Activated CD4-positive, alpha-beta T cell treated with anti-CD3 and anti-CD28 coated beads for 24 hours (primary cell): Measurements from ENCODE around the gene UBE2G2.
A peak's percentile ranks its signal among the peaks of the same experiment; 100 is the strongest.
"Not testable (repeated sequence)": the region's sequence is repeated elsewhere in the genome, so short reads cannot be mapped to it uniquely, and the experiment has no call there.

Source experiments
- DNase-seq, 2 donors: peaks; one replicate each; pipeline ENCODE4 v3.0.0-alpha.2; 2020; ENCODE audit warnings: low read depth in 2 of 2

UBE2G2 gene

DNA sequence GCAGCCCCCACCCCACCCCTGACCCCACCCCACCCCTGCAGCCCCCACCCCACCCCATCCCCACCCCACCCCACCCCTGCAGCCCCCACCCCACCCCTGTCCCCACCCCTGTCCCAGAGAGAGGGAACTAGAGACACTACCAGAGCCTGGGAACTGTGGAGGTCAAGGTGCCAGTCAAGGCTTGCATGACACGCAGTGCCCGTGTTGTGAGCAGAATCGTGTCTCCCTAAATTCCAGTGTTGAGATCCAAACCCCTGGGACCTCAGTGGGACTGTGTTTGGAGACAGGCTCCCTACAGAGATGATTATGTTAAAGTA lies 34.7 kb upstream of the UBE2G2 start:
- no peak for DNase-seq

DNA sequence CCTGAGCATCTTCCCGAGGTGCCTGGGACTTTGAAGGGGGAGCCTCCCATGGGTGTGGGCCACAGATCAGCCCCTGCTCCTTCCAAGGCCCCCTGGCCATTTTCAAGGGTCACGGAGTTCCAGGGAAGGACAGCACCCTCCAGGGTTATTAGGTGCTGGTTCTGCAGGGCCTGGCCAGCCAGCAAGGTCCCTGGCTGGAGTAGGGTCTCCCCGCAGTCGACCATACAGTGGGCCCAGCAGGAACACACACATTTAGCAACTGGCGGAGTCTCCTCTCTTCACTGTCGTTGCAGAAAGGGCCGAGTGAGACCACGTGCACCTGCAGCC lies 34.0 kb upstream of the UBE2G2 start:
- DNase-seq: no peak

DNA sequence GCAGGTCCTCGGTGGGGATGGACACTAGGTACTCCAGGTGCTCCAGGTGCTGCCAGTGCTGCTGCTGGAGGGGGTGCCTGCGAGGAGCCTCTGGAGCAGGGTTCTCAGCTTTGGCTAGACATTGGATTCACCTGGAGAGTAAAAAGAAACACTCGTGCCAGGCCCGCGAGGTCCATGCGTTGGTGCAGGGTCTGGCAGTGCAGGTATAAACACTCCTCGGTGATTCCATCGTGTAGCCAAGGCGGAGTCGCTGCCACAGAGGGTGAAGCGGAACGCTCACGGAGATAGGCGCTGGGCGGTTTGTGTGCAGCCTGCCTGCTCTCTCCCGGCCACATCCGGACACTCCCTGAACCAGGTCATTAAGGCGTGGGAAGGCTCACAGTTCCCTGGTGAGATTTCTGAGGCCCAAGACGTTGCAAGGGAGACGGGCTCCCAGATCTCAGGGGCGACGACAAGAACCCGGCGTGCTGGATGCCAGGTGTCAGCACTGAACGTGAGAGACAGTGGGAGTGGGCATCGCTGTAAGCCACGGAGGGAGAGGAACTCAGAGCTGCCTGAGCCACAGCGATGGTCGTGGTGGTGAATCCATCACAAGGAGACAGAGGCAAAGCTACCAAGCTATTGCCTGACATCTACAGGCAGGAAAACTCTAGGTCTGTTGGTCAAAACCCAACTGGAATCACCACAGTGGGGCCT lies 33.5 kb upstream of the UBE2G2 start:
- DNase-seq: no peak

DNA sequence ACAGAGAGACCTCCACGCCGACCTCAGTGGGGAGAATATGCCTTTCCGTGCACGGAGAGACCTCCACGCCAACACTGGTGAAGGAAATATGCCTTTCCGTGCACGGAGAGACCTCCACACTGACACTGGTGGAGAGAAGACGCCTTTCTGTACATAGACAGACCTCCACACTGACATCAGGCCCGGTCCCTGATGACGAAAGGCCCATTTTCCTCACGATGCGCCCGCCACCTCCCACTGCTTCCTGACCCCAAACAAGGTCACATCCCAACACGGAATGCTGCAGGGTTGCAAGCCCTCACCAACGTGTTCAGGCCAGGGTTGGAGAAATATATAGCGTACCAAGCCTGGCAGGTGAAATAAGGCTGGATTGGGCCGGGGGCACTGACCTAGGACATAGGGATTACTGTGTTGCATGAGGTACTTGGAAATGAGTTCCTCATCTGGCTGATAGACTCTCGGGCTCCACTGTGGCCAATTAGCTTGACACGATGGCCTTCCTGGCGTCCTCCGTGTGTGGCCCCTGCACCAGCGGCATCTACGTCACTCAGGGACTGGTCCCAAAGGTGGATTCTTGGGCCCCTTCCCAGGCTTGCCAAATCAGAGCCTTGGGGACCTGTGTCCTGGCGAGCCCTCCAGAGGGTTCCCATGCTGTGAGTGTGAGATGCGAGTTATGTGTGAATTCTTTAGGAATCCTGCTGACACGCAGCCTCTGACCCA lies 32.8 kb upstream of the UBE2G2 start:
- no peak for DNase-seq

GRCh38 chr21:44833663-44834062 lies 32.0 kb upstream of the UBE2G2 start:
- DNase-seq: no peak

DNA sequence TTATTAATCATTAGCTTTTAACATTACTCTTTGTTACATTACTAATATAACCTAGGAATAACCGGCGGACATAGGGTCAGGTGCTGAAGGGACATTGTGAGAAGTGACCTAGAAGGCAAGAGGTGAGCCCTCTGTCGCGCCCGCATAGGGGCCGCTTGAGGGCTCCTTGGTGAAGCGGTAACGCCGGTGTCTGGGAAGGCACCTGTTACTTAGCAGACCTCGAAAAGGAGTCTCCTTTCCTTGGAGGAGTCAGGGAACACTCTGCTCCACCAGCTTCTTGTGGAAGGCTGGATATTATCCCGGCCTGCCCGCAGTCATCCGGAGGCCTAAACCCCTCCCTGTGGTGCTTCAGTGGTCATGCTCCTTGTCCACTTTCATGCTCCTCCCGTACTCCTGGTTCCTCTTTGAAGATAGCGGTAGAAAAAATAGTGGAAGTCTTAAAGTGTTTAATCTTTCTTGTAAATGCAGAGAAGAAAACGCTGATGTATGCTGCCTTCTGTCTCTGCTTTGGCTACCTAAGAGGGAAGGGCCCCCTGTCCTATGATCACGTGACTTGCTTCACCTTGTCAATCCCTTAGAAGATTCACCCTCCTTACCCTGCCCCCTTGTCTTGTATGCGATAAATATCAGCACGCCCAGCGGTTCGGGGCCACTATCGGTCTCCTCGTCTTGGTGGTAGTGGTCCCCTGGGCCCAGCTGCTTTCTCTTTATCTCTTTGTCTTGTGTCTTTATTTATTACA lies 31.1 kb upstream of the UBE2G2 start:
- not testable (repeated sequence) for DNase-seq

DNA sequence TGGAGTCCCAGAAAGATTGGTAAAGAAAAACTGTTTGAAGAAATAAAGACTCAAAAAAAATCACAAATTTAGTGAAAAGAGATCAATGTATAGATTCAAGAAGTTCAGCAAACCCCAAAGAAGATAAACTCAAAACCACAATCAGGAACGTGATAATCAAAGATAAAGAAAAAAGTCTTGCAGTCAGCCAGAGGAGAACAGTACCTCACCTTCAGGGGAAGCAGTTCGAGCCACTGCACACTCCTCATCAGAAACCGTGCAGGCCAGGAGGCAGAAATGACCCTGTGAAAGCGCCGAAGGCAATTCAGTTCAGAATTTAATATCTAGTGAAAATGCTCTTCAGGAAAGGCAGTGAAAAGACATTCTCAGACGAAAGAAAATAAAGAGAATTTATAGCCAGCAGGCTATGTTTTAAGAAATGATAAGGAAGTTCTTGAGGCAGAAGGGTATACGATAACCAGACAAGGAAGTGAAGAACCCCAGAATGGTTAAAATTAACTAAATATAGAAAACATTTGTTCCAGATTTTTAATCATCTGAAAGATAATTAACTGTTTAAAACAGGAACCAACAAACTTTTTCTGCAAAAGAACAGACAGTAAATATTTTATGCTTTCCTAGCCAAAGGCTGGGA lies 29.7 kb upstream of the UBE2G2 start:
- DNase-seq: no peak

DNA sequence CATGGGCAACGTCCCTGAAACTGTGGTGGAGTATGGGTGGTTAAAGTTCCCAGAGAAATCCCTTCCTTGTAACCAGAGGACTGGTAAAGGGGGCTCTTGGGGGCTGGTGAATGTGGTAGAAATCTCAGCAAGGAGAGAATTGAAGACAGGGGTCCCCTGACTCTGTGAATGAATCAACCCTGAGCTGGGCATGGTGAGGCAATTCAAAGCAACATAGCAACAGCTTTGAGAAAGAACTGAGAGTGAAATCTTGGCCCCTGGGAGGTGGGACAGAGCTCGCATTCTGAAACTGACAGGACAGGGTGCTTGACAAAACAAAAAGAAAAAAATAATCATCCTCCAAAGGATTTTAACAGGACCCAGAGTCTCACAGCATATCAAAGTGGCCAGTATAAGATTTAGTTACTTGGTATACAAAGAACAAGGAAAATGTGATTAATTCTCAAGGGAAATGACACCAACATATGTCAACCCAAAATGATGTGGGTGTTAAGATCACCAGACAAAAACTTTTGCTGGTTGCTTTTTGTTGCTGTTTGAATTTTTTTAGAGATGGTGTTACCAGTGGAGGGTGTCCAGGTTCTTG lies 28.0 kb upstream of the UBE2G2 start:
- DNase-seq: no peak

- DNase-seq: no peak
Measured at GRCh38 chr21:44828362-44829056, 26.9 kb upstream of the UBE2G2 start.

GRCh38 chr21:44823179-44823660 lies 21.6 kb upstream of the UBE2G2 start:
- DNase-seq: no peak

- DNase-seq: no peak
Measured at GRCh38 chr21:44822484-44823178, 21.0 kb upstream of the UBE2G2 start.

DNA sequence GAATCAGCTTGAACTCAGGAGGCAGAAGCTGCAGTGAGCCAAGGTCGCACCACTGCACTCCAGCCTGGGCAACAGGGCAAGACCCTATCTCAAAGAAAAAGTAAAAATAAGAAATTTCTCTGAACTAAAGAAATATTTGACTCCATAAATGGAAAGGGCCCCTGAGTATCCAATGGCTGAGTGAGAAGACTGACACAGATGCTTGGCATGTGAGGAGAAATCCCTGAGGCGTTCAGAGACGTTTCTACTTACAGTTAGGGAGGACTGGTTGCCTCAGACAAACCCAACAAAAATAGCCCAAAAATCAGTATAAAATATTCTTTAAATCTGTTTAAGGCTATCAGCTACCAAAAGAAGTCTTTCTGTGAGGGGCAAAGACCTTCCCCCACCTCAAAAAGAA lies 19.2 kb upstream of the UBE2G2 start:
- no peak for DNase-seq

DNA sequence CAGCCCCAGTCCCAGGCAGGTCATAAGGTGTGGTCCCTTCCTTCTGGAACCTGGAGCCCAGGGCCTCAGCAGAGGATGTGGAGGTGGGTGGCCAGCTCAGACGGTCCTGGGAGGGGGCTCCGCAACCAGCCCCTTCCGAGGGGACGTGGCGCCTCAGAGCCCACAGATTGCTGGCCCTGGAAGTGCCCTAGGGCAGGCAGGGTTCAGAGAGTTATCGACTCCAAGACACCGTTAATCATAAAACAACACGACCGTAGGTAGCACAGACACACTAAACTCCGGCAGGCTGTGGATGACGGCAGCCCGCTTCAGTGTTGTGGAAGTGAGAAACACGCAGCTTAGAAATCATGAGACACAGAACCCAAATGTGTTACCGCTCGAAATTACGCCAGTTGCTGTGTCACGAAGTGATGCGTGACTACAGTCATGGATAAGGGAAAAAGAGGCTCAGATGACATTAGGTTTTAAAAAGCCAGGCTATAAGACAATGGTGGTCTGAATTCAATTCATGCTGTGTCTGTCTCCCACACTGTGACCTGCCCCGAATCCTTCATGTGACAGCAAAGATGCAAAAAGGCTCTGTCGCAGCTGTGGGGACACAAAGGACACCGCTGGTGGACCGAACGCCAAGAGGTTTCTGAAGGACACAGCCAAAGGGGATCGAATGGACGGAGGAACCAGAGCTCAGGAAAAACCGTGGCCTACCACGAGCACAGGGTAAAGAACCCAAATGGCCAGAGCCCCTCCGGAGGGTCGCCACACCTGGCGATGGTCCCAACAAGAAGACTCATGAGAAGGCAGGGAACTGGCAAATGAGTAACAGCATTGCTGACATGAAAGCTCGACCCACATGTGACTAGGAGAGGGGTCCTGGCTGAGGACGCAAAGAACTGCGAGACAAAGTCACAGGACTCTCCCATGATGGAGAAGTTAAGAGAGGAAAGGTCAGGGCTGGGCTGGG lies 17.9 kb upstream of the UBE2G2 start:
- DNase-seq: no peak

DNA sequence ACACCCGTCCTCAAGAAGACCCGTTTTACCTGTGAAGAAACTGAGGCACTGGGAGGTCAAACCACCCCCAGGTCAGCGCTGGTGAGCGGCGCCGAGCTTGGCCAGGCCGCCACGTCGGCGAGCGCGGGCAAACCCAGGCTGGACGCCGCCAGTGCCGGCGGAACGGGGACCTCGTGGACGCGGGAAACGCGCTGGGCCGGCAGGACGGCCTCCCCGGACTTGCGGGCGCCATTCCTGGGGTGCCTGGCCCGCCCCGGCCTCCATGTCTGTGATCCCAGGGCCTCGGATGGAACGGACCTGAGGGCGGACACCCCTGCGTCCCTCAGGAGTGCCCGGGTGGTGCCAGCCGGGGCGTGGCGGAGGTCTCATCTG lies 17.0 kb upstream of the UBE2G2 start:
- no peak for DNase-seq

DNA sequence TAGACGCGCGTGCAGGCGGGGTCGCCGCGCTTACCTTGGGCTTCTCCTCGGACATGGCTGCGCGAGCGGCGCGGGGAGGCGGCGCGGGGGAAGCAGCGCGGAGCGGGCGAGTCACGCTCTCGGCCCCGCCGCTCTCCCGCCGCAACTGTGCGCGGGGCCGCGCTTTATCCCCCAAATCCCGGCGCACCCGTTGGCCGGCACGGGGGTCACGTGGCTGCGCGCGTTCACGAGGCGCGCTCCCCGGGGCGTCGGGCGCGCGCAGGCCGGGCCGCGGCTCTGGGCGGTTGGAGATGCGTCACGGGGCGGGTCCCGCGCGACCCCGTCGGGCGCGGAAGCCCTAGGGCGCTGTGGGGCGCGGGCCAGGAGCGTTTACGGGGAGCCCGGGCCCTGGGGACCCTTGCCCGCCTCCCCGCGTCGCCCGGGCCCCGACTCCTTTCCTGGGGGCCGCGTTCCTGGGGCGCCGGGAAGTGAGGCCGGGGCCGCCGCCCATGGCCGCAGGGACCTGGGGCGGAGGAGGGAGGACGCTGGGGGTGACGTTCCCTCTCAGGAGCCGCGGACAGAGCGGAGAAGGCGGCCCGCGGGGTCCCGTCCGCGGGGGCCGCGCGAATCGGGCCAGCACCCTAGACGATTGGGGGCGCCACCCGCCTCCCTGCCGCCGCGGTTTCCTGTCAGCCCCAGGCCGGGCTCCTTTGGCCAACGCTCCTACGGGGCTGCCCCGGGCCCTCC lies 16.5 kb upstream of the UBE2G2 start, which contains the start of gene SUMO3:
Gene SUMO3, minus strand, starts transcription at position 149 of the 726 bp plus-strand sequence. Its CDS starts 94 bp downstream, at position 55.
- peak; percentile 71 to 76 for DNase-seq

DNA sequence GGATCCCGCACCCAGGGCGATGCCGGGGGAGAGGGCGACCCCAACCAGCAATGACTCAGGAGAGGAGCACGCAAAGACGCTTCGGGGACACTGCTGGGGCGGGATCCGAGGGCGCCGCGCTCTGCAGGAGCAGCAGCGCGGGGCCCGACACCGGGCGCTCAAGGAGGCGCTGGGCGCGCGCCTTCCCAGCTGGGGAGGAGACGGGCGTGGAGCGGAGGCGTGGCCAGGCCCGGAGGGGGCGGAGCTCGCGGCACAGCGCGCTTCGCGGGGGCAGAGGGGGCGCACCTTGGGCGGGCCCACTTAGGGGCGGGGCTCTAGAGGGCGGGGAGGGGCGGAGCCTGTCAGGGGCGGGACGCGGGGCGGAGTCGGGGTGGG lies 15.9 kb upstream of the UBE2G2 start:
- peak; percentile 89 to 92 for DNase-seq

DNA sequence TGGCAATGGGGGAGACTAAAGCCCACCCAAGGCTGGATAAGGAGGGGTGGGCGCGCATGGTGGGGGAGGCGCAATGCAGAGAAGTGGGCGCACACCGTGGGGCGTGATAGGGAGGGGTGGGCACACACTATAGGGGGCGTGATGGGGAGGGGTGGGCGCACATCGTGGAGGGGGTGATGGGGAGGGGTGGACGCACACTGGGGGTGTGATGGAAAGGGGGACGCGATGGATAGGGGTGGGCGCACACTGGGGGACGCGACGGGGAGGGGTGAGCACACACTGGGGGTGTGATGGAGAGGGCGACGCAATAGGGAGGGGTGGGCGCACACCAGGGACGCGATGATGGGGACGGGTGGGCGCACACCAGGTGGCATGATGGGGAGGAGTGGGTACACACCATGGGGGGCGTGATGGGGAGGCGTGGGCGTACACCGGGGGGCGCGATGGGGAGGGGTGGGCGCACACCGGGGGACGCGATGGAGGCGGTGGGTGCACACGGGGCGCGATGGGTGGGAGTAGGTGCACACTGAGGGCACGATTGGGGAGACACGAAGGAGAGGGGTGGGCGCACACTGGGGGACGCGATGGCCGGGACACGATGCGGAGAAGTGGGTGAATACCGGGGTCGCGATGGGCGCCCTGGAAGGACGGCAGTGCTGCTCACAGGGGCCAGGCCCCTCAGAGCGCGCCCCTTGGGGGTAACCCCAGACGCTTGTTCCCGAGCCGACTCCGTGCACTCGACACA lies 15.3 kb upstream of the UBE2G2 start:
- no peak for DNase-seq
